ENCODE data around the gene TRMT10C. TPM values are rescaled to one million over a fixed set of nuclear protein-coding genes. Genes with fewer than 3 reads are reported as not detected.

The TRMT10C gene
- total RNA-seq, 1 experiment from 2014 or later = 35.0 TPM

DNA sequence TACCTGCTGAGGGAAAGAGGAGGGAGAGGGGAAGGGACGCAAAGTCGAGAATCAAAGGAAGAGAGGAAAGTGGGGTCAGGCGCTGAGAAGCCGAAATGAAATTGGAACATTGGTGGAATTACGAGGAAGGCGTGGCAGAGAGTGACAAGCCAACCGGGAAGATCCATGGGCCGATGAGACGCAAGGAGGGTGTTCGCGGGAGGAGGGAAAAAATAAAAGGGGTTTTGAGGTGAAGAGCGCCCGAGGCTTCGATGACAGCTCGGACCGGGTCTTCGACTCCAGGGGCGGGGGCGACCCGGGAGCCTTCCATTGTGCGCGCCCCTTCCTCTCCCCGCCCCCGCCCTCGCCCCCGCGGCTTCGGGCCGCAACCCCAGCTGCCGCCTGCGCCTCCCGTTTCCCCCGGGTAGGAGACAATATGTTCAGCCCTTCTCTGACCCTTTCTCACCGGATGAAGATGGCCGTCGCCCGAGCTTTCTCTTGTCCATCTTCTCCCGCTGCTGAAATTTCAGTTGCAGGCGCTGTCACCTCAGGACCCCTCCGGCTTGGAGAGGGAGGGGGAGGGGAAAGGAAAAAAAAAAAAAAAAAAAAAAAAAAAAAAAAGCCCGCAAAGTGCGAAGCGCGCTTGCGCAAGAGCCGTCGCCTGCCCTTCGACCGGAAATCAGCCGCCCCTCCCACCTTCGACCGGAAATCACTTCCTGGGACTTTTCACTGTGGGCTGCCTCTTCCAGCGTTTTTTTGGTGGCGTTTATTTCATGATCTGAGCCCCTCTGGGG is 48.8 kb upstream of the TRMT10C start, which contains the start of gene SENP7:
TSS of gene SENP7 (minus strand) at position 567 of the 773 bp plus-strand sequence. CDS start at position 485, 82 bp downstream.
- Histone ChIP-seq H3K27ac (ENCODE audit: low read length) (peak within 1 kb of the TSS; percentile 99), H3K4me3 (ENCODE audit: low read depth in 2 of 2, low read length in 2 of 2) (peak within 1 kb of the TSS; percentile 84 to 89), H3K36me3 (ENCODE audit: control insufficient read depth, insufficient read depth, low read length) (no peaks in the 10 kb centered on the region; the same call in 1 of the 2 replicates), H3K9me3 (ENCODE audit: control insufficient read depth, insufficient read depth, low read depth, low read length) (no peaks in the 10 kb centered on the region), H3K4me1 (ENCODE audit: control insufficient read depth, insufficient read depth, low read length) (peaks cover 28% of the 10 kb centered on the region), H3K27me3 (ENCODE audit: control insufficient read depth, insufficient read depth, low read length) (no peaks in the 10 kb centered on the region)
- BruUV-seq (replicated peaks) = no TSS peak
- ChIA-PET POLR2A (interaction anchor here (0.6 to 0.8 kb wide), 2 partner anchors 108 to 145 kb away, joined by 3 to 19 read pairs; no protein-coding TSS in a partner anchor), CTCF (interaction anchor here (0.6 to 0.8 kb wide), 2 partner anchors 61 to 131 kb away, joined by 3 to 5 read pairs; no protein-coding TSS in a partner anchor)
- TF ChIP-seq, protein P1, sequence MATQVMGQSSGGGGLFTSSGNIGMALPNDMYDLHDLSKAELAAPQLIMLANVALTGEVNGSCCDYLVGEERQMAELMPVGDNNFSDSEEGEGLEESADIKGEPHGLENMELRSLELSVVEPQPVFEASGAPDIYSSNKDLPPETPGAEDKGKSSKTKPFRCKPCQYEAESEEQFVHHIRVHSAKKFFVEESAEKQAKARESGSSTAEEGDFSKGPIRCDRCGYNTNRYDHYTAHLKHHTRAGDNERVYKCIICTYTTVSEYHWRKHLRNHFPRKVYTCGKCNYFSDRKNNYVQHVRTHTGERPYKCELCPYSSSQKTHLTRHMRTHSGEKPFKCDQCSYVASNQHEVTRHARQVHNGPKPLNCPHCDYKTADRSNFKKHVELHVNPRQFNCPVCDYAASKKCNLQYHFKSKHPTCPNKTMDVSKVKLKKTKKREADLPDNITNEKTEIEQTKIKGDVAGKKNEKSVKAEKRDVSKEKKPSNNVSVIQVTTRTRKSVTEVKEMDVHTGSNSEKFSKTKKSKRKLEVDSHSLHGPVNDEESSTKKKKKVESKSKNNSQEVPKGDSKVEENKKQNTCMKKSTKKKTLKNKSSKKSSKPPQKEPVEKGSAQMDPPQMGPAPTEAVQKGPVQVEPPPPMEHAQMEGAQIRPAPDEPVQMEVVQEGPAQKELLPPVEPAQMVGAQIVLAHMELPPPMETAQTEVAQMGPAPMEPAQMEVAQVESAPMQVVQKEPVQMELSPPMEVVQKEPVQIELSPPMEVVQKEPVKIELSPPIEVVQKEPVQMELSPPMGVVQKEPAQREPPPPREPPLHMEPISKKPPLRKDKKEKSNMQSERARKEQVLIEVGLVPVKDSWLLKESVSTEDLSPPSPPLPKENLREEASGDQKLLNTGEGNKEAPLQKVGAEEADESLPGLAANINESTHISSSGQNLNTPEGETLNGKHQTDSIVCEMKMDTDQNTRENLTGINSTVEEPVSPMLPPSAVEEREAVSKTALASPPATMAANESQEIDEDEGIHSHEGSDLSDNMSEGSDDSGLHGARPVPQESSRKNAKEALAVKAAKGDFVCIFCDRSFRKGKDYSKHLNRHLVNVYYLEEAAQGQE (IDR thresholded peaks at IDR 0.05; ENCODE audit: insufficient read depth in 1 of 2, low read depth in 2 of 2, low read length in 1 of 2) = peak in 1 of 2 experiments; percentile 30; a peak in 1 of 4 replicates
- TF ChIP-seq SIN3A (IDR thresholded peaks at IDR 0.05; ENCODE audit: borderline replicate concordance, insufficient read depth, low read depth, low read length) (peak; percentile 90; the same call in 1 of the 2 replicates), CTCF (IDR thresholded peaks at IDR 0.05) (no peak), TCF7L2 (IDR thresholded peaks at IDR 0.05; ENCODE audit: low read depth, low read length) (peak; percentile 73), POLR2AphosphoS5 (IDR thresholded peaks at IDR 0.05; ENCODE audit: low read depth, low read length) (peak; percentile 79; the same call in 1 of the 2 replicates)
- ATAC-seq (peak; percentile 91), DNase-seq (ENCODE audit: low read depth, low spot score) (peak; percentile 75)
- in situ Hi-C loops (cut with HindIII; ENCODE audit: low pct_unique_long_range_greater_than_20kb, low sequenced_read_pairs) (no loop called here), intact Hi-C loops (cut with micrococcal nuclease; ENCODE audit: unreplicated experiment) (no loop called here)

- Histone ChIP-seq H3K36me3 (ENCODE audit: control insufficient read depth, insufficient read depth, low read length) (no peaks in the 10 kb centered on the region; the same call in 1 of the 2 replicates), H3K4me3 (ENCODE audit: low read depth in 2 of 2, low read length in 2 of 2) (peak overlapping the region; percentile 84 to 89), H3K27ac (ENCODE audit: low read length) (peak overlapping the region; percentile 99), H3K9me3 (ENCODE audit: control insufficient read depth, insufficient read depth, low read depth, low read length) (no peaks in the 10 kb centered on the region), H3K4me1 (ENCODE audit: control insufficient read depth, insufficient read depth, low read length) (peaks cover 28% of the 10 kb centered on the region), H3K27me3 (ENCODE audit: control insufficient read depth, insufficient read depth, low read length) (no peaks in the 10 kb centered on the region)
- ChIA-PET CTCF (interaction anchor here (0.6 to 0.8 kb wide), 2 partner anchors 60 to 131 kb away, joined by 3 to 5 read pairs; no protein-coding TSS in a partner anchor), POLR2A (interaction anchor here (0.6 to 0.8 kb wide), 2 partner anchors 108 to 144 kb away, joined by 3 to 19 read pairs; no protein-coding TSS in a partner anchor)
- ATAC-seq (peak; percentile 62), DNase-seq (ENCODE audit: low read depth, low spot score) (no peak)
- TSS peak; percentile 99 for BruUV-seq (replicated peaks)
- in situ Hi-C loops (cut with HindIII; ENCODE audit: low pct_unique_long_range_greater_than_20kb, low sequenced_read_pairs) (no loop called here), intact Hi-C loops (cut with micrococcal nuclease; ENCODE audit: unreplicated experiment) (no loop called here)
- no peak for TF ChIP-seq CTCF (IDR thresholded peaks at IDR 0.05)
- TF ChIP-seq, protein P1 (IDR thresholded peaks at IDR 0.05; ENCODE audit: insufficient read depth in 1 of 2, low read depth in 2 of 2, low read length in 1 of 2) = 0 out of 4 replicates have a peak, but pooled peaks of 1 of the 2 experiments have one; percentile 7
- TF ChIP-seq TCF7L2 (IDR thresholded peaks at IDR 0.05; ENCODE audit: low read depth, low read length) = no peak
- no peak for TF ChIP-seq SIN3A (IDR thresholded peaks at IDR 0.05; ENCODE audit: borderline replicate concordance, insufficient read depth, low read depth, low read length)
- no peak for TF ChIP-seq POLR2AphosphoS5 (IDR thresholded peaks at IDR 0.05; ENCODE audit: low read depth, low read length)
Measured at GRCh38 chr3:101513419-101513986, 48.2 kb upstream of the TRMT10C start.
